Measurements from ENCODE around the gene TMEM174.

TMEM174 gene

GRCh38 chr5:73140801-73141200 is 32.2 kb upstream of the TMEM174 start:
- Mint-ChIP-seq H3K4me1 (no peaks in the 10 kb centered on the region), H3K27ac (no peak overlapping the region), H3K9me3 (no peaks in the 10 kb centered on the region), H3K4me3 (no peak overlapping the region), H3K36me3 (no peaks in the 10 kb centered on the region), H3K27me3 (peaks cover 7% of the 10 kb centered on the region)
- DNase-seq (ENCODE audit: low spot score in 2 of 2) = no peak
- ATAC-seq (ENCODE audit: low read depth) = no peak

- Mint-ChIP-seq H3K4me1 (no peaks in the 10 kb centered on the region), H3K36me3 (no peaks in the 10 kb centered on the region), H3K9me3 (no peaks in the 10 kb centered on the region), H3K27me3 (peaks cover 10% of the 10 kb centered on the region), H3K27ac (no peak overlapping the region), H3K4me3 (no peak overlapping the region)
- ATAC-seq (ENCODE audit: low read depth) = no peak
- DNase-seq (ENCODE audit: low spot score in 2 of 2) = no peak
These were observed 31.0 kb upstream of the TMEM174 start for GRCh38 chr5:73142035-73142434.

- no peaks in the 10 kb centered on the region for H3K36me3 Mint-ChIP-seq
- ATAC-seq (ENCODE audit: low read depth) = no peak
- H3K27me3 Mint-ChIP-seq = peaks cover 7% of the 10 kb centered on the region
- H3K9me3 Mint-ChIP-seq = no peaks in the 10 kb centered on the region
- no peak overlapping the region for H3K4me3 Mint-ChIP-seq
- no peaks in the 10 kb centered on the region for H3K4me1 Mint-ChIP-seq
- no peak for DNase-seq (ENCODE audit: low spot score in 2 of 2)
- no peak overlapping the region for H3K27ac Mint-ChIP-seq
These were observed 29.3 kb upstream of the TMEM174 start for GRCh38 chr5:73143716-73144115.

- H3K9me3 Mint-ChIP-seq = peaks cover under 1% of the 10 kb centered on the region
- peaks cover 21% of the 10 kb centered on the region for H3K27me3 Mint-ChIP-seq
- ATAC-seq (ENCODE audit: low read depth) (no peak), DNase-seq (ENCODE audit: low spot score in 2 of 2) (no peak)
- no peak overlapping the region for H3K27ac Mint-ChIP-seq
- no peaks in the 10 kb centered on the region for H3K36me3 Mint-ChIP-seq
- H3K4me3 Mint-ChIP-seq = no peak overlapping the region
- H3K4me1 Mint-ChIP-seq = peaks cover 9% of the 10 kb centered on the region
These were observed 23.5 kb upstream of the TMEM174 start for GRCh38 chr5:73149540-73149939.

- ATAC-seq (ENCODE audit: low read depth) (no peak), DNase-seq (ENCODE audit: low spot score in 2 of 2) (no peak)
- peaks cover 9% of the 10 kb centered on the region for H3K4me1 Mint-ChIP-seq
- no peaks in the 10 kb centered on the region for H3K36me3 Mint-ChIP-seq
- no peak overlapping the region for H3K27ac Mint-ChIP-seq
- no peak overlapping the region for H3K4me3 Mint-ChIP-seq
- peaks cover 2% of the 10 kb centered on the region for H3K9me3 Mint-ChIP-seq
- peaks cover 24% of the 10 kb centered on the region for H3K27me3 Mint-ChIP-seq
These were observed 22.1 kb upstream of the TMEM174 start for GRCh38 chr5:73150876-73151275.

GRCh38 chr5:73151766-73152410 is 21.1 kb upstream of the TMEM174 start:
- H3K4me1 Mint-ChIP-seq = peaks cover 9% of the 10 kb centered on the region
- peaks cover 2% of the 10 kb centered on the region for H3K9me3 Mint-ChIP-seq
- peaks cover 28% of the 10 kb centered on the region for H3K27me3 Mint-ChIP-seq
- H3K36me3 Mint-ChIP-seq = no peaks in the 10 kb centered on the region
- no peak for DNase-seq (ENCODE audit: low spot score in 2 of 2)
- ATAC-seq (ENCODE audit: low read depth) = no peak
- H3K4me3 Mint-ChIP-seq = no peak overlapping the region
- no peak overlapping the region for H3K27ac Mint-ChIP-seq

- Mint-ChIP-seq H3K9me3 (peaks cover 2% of the 10 kb centered on the region), H3K27ac (no peak overlapping the region), H3K36me3 (no peaks in the 10 kb centered on the region), H3K27me3 (peaks cover 28% of the 10 kb centered on the region), H3K4me1 (peaks cover 9% of the 10 kb centered on the region), H3K4me3 (no peak overlapping the region)
- DNase-seq (ENCODE audit: low spot score in 2 of 2) = no peak
- no peak for ATAC-seq (ENCODE audit: low read depth)
These were observed 20.3 kb upstream of the TMEM174 start for GRCh38 chr5:73152411-73153388.

- Mint-ChIP-seq H3K4me1 (peaks cover 9% of the 10 kb centered on the region), H3K36me3 (no peaks in the 10 kb centered on the region), H3K27ac (no peak overlapping the region), H3K4me3 (no peak overlapping the region), H3K9me3 (peaks cover 2% of the 10 kb centered on the region), H3K27me3 (peaks cover 32% of the 10 kb centered on the region)
- no peak for DNase-seq (ENCODE audit: low spot score in 2 of 2)
- ATAC-seq (ENCODE audit: low read depth) = peak; percentile 61
These were observed 19.5 kb upstream of the TMEM174 start for GRCh38 chr5:73153513-73153912.

GRCh38 chr5:73154208-73155006 is 18.6 kb upstream of the TMEM174 start:
- H3K36me3 Mint-ChIP-seq = no peaks in the 10 kb centered on the region
- DNase-seq (ENCODE audit: low spot score in 2 of 2) = no peak
- peaks cover 35% of the 10 kb centered on the region for H3K27me3 Mint-ChIP-seq
- peaks cover 9% of the 10 kb centered on the region for H3K4me1 Mint-ChIP-seq
- ATAC-seq (ENCODE audit: low read depth) = no peak
- no peak overlapping the region for H3K4me3 Mint-ChIP-seq
- peaks cover 2% of the 10 kb centered on the region for H3K9me3 Mint-ChIP-seq
- H3K27ac Mint-ChIP-seq = no peak overlapping the region

GRCh38 chr5:73155271-73156222 is 17.4 kb upstream of the TMEM174 start:
- no peak overlapping the region for H3K4me3 Mint-ChIP-seq
- no peak overlapping the region for H3K27ac Mint-ChIP-seq
- H3K27me3 Mint-ChIP-seq = peaks cover 37% of the 10 kb centered on the region
- DNase-seq (ENCODE audit: low spot score in 2 of 2) (no peak), ATAC-seq (ENCODE audit: low read depth) (no peak)
- H3K36me3 Mint-ChIP-seq = no peaks in the 10 kb centered on the region
- peaks cover 2% of the 10 kb centered on the region for H3K9me3 Mint-ChIP-seq
- peaks cover 15% of the 10 kb centered on the region for H3K4me1 Mint-ChIP-seq

GRCh38 chr5:73157414-73158303 is 15.3 kb upstream of the TMEM174 start:
- H3K4me3 Mint-ChIP-seq = no peak overlapping the region
- peaks cover 32% of the 10 kb centered on the region for H3K27me3 Mint-ChIP-seq
- H3K9me3 Mint-ChIP-seq = peaks cover 2% of the 10 kb centered on the region
- H3K36me3 Mint-ChIP-seq = no peaks in the 10 kb centered on the region
- DNase-seq (ENCODE audit: low spot score in 2 of 2) (no peak), ATAC-seq (ENCODE audit: low read depth) (no peak)
- peaks cover 19% of the 10 kb centered on the region for H3K4me1 Mint-ChIP-seq
- H3K27ac Mint-ChIP-seq = no peak overlapping the region

- no peak for ATAC-seq (ENCODE audit: low read depth)
- peaks cover 31% of the 10 kb centered on the region for H3K27me3 Mint-ChIP-seq
These were observed 14.7 kb upstream of the TMEM174 start for GRCh38 chr5:73158313-73158712.

More at GRCh38 chr5:73158313-73158712, 14.7 kb upstream of the TMEM174 start:
- Mint-ChIP-seq H3K9me3 (peaks cover 2% of the 10 kb centered on the region), H3K4me3 (no peak overlapping the region), H3K36me3 (no peaks in the 10 kb centered on the region), H3K27ac (no peak overlapping the region), H3K4me1 (peaks cover 17% of the 10 kb centered on the region)
- DNase-seq (ENCODE audit: low spot score in 2 of 2) = no peak
